Measurements from ENCODE around the gene MED1. TPM values are rescaled to one million over a fixed set of nuclear protein-coding genes. Genes with fewer than 3 reads are reported as not detected.
A peak's percentile ranks its signal among the peaks of the same experiment; 100 is the strongest.

Gene MED1
- total RNA-seq, 1 experiment from 2014 or later = 21.3 TPM

DNA sequence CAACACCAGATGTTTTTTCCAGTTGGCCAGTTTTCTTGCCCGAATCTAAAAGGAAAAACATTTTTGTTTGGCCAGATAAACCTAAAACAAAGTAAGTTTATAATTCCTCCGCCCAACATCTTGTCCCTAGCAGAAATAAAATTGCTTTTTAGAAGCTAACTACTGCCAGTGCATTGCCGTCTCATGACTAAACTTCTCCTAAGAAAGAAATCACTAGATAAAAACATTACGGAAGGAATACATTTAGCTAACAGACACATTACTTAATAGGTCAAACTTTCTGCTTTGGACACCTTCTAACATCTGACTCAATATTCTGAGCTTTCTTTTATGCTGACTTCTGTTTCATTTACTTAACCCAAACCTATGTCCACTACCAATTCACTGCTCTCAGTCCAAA is 85.8 kb downstream of the MED1 start:
- peak; percentile 15 for DNase-seq (ENCODE audit: low read depth)

DNA sequence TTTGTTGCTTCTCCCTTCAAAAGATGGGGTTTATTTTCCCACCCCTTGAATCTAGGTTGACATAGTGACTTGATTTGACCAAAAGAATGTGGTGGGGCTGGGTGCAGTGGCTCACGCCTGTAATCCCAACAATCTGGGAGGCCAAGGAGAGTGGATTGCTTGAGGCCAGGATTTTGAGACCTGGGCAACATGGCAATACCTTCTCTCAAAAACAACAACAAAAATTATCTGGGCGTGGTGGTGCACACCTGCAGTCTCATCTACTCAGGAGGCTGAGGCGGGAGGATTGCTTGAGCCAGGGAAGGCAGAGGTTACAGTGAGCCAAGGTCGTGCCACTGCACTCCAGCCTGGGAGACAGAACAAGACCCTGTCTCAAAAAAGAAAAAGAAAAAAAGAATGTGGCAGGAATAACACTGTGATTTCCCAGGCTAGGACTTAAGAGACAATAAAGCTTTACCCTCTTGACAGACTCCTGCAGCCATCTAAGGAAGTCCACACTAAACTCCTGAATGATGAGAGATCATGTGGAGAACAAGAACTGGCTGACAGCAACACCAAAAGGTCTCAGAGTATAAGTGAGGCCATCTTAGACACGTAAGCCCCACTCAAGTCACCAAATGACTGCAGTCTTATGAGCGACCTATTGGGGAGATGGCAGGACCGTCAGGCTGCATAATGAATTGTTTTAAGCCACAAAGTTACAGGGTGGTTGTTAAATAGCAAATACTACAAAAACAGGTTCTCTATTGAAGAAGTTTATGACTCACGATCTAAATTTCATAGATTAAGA is 86.6 kb downstream of the MED1 start:
- no peak for DNase-seq (ENCODE audit: low read depth)

DNA sequence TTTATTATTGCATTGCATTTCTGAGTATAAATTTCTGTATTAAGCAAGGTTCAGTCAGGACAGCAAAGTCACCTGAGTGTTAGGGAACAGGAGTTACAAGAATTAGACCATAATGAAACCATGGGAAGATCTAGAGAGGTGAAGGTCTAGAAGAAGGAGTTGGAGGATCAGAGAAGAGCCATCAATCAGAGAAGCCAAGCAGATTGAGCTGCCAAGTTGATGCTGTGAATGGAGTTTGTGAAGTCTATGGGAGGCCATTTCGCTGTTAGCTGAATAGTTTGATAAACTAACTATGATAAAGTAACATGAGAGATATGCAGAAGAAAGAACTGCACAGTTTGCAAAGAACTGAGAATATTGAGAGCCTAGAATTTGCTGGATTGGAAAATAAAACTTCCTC is 90.0 kb downstream of the MED1 start:
- no peak for DNase-seq (ENCODE audit: low read depth)

DNA sequence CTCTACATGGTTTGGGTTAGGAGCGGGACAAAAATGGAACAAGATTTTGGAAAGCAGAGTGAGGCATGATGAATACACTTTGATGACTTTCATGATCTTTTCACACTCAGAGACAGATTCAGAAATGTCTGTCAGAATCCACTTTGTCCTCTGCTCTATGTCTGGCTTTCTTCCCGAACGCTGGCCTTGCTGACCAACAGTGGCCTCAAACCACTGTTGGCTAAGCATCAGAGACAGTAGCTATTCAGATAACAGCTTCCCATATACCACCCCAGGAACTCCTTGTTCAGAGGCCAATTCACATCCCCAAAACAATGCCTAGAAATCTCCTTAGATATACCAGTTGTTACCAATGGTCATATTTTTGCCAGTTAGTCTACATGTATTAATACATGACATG is 90.5 kb downstream of the MED1 start:
- no peak for DNase-seq (ENCODE audit: low read depth)

DNA sequence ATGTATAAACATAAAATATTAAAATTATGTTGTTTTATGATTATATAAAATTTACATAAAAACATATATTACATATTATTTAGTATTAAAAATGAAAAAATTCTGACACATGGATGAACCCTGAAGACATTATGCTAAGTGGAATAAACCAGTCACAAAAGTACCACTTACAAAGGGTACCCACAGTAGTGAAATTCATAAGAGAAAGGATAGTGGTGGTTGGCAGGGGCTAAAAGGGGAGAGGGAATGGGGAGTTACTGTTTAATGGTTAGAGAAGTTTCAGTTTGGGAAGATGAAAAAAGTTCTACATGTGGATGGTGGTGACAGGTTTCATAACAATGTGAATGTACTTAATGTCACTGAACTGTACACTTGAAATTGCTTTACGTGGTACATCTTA is 91.1 kb downstream of the MED1 start:
- DNase-seq (ENCODE audit: low read depth) = no peak

DNA sequence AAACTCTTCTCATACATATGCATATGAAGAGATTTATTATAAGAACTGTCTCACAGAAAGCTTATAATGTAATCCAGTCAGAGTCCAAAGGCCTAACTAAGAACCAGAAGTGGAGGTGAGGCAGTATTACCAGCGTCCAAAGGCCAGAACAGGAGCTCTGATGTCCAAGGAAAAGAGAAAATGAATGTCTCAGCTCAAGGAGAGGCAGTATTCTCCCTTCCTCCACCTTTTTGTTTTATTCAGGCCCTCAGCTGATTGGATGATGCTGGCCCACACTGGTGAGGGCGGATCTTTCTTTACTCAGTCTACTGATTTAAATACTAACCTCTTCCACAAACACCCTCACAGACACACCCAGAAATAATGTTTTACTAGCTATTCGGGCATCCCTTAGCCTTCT is 93.1 kb downstream of the MED1 start:
- no peak for DNase-seq (ENCODE audit: low read depth)

DNA sequence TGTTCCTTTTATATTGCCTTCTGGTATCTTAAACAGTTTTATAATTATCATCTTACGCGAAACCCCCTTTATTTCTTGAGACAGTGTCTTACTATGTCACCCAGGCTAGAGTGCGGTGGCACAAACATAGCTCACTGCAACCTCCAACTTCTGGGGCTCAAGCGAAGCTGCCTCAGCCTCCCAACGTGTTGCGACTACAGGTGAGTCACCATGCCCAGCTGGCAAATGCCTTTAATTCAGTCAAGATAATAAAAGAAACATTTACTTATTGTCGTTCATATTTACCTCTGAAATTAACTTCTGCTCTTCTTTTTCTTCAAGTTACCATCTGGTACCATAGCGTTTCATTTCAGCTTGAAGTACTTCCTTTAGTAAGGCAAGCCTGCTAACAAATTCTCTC is 93.6 kb downstream of the MED1 start:
- no peak for DNase-seq (ENCODE audit: low read depth)

Other genes starting within 250 kb of the MED1 start
- 0.11 TPM in 1 of 2 replicates, not detected in the other for gene STAC2, start 225.3 kb downstream of the MED1 start, total RNA-seq (2014; rRNA removed)
- gene FBXL20, start 49.6 kb downstream of the MED1 start, total RNA-seq (2014; rRNA removed) = 4.6 and 7.0 TPM in 2 replicates
- 26.0 and 27.7 TPM in 2 replicates for gene CDK12, start 10.2 kb upstream of the MED1 start, total RNA-seq (2014; rRNA removed)
- gene NEUROD2, start 156.7 kb upstream of the MED1 start, total RNA-seq (2014; rRNA removed) = not detected in 2 replicates
- gene PPP1R1B, start 175.7 kb upstream of the MED1 start, total RNA-seq (2014; rRNA removed) = not detected in 2 replicates
- gene STARD3, start 185.9 kb upstream of the MED1 start, total RNA-seq (2014; rRNA removed) = 36.4 and 46.0 TPM in 2 replicates
- 0.40 TPM in 1 of 2 replicates, not detected in the other for gene TCAP, start 214.1 kb upstream of the MED1 start, total RNA-seq (2014; rRNA removed)
- gene PNMT, start 217.2 kb upstream of the MED1 start, total RNA-seq (2014; rRNA removed) = 0.17 TPM in 1 of 2 replicates, not detected in the other
- gene PGAP3, start 236.8 kb upstream of the MED1 start, total RNA-seq (2014; rRNA removed) = 14.0 and 16.1 TPM in 2 replicates
- 35.8 and 39.8 TPM in 2 replicates for gene ERBB2, start 248.8 kb upstream of the MED1 start, total RNA-seq (2014; rRNA removed)